ENCODE measurements around the gene KANSL3.
A peak's percentile ranks its signal among the peaks of the same experiment; 100 is the strongest.
"Not testable (repeated sequence)": the region's sequence is repeated elsewhere in the genome, so short reads cannot be mapped to it uniquely, and the experiment has no call there.

Gene KANSL3

DNA sequence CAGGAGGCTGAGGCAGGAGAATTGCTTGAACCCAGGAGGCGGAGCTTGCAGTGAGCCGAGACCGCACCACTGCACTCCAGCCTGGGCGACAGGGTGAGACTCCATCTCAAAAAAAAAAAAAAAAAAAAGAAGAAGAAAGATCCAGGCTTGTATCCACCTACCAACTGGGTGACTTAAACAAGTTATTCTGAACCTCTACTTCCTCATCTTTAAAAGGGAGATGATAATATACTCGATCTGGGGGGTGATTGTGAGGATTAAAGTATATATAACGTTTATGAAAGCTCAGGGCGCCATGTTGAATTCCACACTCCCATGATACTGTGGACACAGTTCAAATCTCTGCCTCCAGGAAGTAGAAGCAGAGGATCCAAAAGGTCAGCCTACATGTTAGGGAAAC is 16.7 kb upstream of the KANSL3 start:
- not testable (repeated sequence) for DNase-seq (ENCODE audit: low read depth)

DNA sequence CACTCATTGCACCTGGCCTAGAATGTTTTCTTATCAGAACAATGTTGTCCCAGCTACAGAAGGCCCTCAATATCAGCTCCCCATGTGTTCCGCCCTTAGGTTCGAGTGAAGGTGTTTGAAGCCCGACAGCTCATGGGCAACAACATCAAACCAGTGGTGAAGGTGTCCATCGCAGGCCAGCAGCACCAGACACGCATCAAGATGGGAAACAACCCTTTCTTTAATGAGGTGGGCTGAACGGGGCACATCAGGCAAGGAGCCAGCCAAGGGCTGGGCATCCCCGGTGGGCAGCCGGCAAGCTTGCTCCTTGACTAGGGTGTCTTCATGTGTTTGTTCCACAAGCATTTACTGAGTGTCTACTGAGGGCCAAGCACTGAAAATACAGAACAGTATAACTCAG is 13.7 kb upstream of the KANSL3 start:
- no peak for DNase-seq (ENCODE audit: low read depth)

GRCh38 chr2:96649342-96649741 is 11.2 kb upstream of the KANSL3 start:
- DNase-seq (ENCODE audit: low read depth): no peak

DNA sequence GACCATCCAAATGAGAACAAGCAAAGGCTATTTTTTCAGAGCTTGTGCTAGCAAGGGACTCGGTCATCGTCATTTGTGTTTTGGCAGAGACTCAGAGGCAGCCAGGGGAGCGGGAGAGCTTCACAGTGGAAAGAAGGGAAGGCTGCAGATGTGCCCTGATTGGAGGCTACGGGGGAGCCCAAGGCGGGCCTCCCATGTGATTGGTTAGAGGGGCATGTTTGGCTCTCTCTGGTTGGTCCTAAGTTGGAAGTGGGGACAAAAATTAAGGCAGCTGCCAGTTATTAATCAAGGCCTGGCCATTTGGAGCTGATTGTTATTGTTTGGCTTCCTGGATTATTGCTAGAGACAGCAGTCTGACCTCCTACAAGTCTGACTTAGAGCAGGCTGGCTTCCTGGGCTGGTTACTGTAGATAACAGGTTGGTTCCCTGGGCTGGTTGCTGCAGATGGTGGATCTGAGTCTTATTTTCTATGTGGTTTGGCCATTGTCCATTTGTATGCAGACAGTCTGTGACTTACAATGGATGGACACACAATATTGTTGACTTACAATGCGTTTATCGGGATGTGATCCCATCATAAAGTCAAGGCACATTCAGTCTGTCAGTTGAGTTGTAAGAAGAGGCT is 10.3 kb upstream of the KANSL3 start:
- no peak for DNase-seq (ENCODE audit: low read depth)

DNA sequence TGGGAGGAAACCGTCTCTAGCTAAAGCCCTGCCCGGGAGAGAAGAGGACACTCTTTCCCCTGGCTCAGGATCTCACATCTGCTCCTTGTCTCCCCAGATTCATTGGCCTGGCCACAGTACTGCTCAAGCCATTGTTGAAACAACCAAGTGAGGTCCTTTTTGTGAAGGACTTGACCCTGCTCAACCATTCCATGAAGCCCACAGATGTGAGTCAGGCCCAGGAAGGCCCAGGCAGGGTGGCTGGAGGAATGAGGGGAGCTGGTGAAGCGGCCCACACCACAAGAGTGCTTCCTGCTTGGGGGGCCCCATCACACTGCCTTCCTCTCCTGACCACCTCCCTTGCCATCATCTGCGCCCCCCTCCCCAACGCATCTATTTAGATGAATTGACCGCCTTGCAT is 9.6 kb upstream of the KANSL3 start:
- no peak for DNase-seq (ENCODE audit: low read depth)

DNA sequence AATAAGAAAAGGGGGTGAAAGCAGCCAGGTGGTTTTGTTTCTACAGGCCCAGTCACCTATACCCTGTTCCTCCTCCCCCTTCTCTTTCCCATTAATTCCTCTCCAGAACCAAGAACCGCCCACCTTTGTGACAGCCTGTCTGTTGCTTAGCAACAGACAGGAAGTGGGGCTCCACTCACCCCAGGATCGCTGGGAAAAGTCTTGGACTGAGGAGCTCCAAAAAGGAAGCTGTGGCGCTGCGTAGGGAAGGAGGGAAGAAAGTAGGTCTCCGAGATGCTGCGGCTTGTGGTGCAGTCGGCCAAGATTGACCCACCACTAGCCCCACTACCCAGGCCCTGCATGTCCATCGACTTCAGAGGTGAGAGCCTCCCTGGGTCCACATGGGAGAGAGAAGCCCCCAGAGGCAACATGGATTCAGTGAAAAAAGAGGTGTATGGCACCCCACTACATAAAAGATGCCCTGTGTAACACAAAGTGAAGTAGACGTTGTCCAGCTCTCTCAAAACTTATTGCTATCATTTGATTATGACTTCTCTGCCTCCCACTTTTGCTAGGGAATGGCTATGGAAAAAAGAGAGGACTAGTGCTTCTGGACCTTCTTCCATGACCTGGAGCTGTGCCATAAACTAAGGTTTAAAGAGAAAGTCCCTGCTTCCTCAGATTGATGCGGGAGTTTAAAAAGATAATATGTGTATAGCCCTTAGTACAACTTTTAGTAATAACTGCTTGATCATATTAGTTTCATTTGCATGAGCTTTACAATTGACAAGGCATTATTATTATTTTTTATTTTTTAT is 4.7 kb upstream of the KANSL3 start, which contains the start of gene FER1L5:
TSS of gene FER1L5 (plus strand) at position 201 of the 797 bp plus-strand sequence. CDS start at position 274, 73 bp downstream.
- peak; percentile 35 for DNase-seq (ENCODE audit: low read depth)

DNA sequence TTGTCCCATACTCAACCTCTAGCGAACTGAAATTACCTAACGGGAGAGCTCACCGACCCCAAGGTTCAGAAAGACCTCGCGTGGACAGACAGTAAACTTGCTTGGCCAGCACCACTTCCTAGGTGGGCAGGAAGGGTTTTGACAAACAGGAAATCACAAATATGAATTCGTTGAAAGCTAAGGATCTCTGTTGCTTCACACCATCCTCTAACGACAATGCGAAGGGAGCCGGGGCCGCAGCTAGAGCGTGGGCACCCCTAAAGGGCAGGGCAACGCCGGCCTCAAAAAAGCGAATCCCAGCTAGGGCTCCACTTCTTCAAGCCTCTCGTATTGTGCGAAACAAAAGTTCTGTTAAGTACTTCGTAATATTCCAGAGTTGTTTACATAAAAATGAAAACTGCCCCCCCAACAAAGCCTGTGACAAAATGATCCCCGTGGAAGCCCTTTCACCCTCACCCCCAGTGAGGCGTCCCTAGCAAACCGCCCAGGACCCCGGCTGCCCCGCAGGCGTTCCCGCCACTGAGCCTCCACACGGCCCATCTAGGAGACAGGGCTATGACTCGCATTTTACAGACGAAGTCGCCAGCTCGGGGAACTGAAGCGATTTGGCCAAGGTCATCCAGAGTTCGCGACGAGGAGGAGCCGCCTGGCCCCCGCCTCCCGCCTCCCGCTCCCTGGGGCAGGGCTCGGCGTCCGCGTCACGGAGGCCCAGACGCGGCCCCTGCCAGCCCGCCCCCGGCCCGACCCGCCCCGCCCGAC is 548 bp downstream of the KANSL3 start:
- peak; percentile 83 for DNase-seq (ENCODE audit: low read depth)

DNA sequence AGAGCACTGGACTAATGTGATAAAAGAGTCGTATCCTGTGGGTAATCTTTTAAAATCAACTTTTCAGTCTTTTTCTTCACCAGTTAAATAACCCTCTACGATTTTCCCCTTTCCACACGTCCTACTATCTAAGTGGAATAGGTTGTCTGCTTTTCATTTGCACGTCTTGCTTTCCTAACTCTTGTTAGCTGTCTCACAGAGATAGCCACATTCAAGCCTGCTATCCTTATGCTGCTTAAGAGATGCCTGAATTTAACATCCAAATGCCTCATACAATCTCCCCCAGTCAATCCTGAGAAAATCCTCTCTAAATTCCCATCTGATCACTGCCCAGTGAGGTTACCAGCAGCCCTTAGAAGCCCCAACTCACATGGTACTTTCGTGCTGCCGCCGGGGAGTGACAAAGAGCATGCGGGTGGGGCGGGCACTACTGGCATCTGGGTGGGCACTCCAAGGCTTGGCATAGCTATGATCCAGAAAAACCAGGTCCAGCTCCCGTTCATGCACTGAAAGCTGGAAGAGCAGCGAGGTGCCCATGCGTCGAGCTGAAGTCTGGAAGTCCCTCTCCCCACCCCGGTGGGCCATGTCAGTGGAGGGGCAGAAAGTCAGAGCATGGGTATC is 1.5 kb downstream of the KANSL3 start:
- no peak for DNase-seq (ENCODE audit: low read depth)

DNA sequence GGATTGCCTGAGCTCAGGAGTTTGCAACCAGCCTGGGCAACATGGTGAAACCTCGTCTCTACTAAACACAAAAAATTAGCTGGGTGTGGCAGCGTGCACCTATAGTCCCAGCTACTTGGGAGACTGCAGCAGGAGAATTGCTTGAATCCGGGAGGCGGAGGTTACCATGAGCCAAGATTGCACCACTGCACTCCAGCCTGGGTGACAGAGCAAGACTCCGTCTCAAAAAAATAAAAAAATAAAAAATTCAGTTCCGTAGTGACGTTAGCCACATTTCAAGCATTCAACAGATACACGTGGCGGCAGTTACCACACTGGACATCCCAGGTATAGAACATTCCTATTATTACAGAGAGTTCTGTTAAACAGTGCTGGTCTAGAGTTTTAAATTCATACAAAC is 4.5 kb downstream of the KANSL3 start:
- DNase-seq (ENCODE audit: low read depth): no peak

- DNase-seq (ENCODE audit: low read depth): no peak
Observed at GRCh38 chr2:96631804-96632435, 6.2 kb downstream of the KANSL3 start.

DNA sequence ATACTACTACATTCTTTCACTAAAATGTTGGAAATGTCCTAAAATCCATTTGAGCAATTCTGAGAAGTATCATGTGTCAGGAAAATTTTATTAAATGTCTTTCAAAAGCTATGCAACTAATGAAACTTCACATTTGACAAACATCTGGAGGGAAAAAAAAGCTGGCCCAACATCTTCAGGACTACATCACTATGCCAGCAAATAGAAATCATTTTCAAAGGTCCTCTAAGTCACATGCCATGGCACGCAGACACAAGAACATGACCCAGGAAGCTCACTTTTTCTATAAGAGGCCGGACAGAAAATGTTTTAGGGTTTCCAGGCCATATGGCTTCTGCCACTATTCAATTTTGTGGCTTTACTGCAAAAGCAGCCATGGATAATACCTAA is 11.6 kb downstream of the KANSL3 start:
- no peak for DNase-seq (ENCODE audit: low read depth)

DNA sequence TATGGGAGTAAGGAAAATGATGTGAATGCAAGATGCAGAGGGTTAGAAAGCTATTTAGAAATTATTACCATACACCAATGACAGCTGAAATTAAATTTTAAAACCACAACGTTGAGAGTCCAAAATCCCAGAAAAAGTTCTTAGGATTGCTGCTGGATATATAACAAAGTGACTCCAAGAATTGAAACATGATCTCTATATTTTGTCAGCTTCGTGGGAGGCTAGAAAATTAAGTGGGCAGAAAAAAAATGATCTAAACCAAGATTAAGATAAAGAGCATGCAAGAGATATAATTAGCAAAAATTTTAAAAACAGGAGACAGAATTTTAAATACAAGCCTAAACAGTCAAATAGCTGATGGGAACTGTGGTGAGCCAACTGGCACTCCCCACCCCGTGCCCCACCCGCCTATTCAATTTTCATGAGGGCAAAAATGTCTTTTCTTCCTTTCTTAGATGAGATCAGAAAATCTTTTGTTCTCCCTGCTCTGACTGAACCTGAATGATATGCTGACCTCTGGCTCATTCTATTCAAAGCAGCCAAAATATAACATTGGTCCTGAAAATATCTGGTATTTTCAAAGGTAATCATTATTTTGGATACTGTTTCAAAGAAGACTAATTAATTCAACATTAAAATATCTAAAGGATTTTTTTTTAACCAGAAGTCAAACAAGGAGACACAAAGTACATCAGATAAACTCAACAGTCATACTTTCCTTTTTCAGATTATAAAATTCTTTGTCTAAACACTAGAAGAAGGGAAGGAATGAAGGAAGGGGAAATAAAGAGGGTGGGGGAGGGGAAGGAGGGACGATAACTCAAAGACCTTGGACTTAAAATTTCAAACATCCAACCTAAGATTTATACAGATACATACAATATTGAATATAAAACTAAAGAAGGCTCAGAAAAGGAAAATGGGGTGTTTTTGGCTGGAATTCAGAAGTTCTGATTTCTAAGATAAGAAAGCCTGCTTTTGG is 12.2 kb downstream of the KANSL3 start:
- DNase-seq (ENCODE audit: low read depth): no peak

- no peak for DNase-seq (ENCODE audit: low read depth)
Observed at GRCh38 chr2:96623116-96623515, 15.0 kb downstream of the KANSL3 start.

DNA sequence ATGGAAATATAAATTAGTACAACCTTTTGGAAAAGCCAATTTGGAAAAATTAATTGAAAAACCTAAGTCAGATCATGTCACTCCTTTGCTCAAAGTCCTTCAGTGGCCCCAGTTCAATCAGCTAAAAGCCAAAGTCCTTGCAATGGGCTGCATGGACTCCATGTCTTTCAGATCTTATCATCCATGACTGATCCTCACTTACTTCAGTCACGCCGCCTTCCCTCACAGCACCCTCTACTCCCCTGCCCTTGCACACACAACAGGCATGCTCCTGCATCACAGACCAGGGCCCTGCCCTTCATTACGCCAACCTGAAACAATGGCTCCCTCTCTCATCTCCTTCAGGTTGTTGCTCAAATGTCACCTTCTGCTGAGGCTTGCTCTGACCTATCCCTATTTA is 15.6 kb downstream of the KANSL3 start:
- no peak for DNase-seq (ENCODE audit: low read depth)

DNA sequence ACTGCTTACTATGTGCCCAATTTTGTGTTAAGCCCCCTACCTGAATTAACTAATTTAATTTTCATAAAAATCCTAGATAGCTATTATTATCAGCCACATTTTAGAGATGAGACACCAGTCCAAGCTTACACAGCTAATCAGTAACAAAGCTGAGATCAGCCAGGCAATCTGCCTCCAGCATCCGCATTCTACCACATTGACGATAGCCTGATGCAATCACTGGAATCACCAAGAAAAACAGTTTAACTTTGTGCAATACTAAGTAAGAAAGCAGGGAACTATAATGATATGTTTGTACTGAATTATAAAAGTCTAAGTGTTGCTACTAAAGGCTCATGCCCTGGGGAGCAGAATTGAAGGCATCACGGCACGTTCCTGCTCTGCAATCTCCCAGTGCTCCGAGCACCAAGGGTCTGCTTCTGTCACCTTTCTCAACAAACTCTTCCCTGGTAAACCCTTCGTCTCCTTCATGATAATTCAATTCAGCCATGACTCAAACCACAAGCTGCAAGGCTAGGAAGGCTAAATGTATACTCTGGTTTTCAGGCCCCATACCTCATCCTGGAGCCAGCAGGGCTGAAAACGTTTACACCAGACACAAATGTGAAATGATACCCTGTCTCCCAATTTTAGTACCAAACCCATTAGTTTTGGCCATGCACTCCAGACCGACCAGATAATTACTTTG is 19.4 kb downstream of the KANSL3 start:
- no peak for DNase-seq (ENCODE audit: low read depth)

DNA sequence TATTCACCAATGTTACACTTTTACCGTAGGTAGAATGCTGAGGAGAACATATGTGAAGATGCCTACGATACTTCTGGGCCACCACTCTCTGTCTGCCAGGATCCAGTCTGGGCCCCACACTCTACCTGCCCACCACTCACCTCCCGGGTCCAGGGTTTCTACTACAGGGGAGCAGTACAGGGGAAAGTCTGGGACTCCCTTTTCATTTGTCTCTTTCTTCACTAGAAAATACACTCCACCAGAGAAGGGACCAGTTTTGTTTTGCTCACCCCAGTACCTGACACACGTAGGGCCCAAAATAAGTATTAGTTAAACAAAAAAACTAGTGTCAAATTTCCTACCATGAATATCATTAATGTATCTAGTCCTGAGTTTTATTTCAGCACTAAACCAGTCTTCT is 21.1 kb downstream of the KANSL3 start:
- DNase-seq (ENCODE audit: low read depth): no peak

- DNase-seq (ENCODE audit: low read depth): no peak
Observed at GRCh38 chr2:96616535-96616934, 21.6 kb downstream of the KANSL3 start.

DNA sequence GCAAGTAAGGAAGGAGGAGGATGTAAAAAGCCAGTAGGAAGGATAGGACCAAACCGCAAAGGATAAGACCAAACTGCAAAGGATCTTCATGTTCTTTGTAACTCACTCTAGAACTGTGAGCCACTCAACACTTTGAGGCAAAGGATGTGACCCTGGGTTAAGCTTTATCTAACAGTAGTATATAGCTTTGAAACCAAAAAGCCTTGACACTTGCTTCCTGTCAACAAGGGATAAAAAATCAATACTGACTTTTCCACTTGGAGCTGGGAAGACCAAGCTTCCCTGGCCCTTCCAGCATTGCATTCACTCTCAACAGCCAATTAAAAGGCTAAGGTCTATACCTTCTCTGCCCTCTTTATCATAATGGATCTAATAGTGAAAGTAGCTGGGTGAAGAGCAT is 22.0 kb downstream of the KANSL3 start:
- DNase-seq (ENCODE audit: low read depth): no peak

DNA sequence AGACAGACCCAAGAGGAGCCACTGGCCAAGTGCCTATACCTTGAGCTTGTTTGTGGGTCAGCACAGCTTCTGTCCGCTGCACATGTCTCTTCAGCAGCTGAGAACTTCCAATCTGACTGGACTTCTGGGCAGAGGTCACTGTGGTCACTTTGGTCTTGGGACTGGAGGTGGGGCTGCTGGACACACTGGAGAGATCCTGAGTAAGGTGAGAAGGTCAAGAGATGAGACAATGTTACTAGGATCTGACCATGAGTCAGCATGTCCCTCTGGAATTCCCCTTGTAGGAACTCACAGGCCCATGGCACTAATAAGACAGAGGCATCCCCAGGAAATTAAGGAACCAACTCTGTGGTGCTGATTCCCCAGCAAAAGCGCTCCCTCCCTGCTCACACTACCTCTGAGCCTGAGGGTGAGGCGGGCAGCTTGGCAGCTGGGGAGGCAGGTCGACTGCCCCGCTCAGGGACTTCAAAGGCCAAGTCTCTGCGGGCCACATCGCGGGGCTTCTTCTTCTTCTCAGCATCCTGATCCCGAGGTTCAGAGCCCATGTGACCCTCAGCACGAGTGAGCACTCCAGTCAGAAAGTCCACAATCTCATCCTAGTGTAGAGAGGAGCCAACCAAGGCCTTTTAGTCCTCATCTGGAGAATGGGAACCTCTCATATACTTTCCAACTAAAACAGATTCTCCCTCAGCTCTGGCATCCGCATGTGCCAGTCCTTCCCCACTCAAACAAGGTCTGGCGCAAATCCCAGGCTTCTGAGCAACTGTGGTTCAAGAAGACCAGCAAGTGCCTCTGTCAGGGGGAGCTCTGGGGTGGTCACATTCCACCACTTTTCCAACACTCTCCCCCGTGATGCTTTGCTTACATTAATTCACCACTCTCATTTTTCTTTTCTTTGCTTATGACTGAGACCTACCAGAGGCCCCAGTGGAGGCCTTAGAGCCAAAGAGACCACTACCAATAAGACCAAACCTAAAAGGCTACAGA is 29.4 kb downstream of the KANSL3 start:
- peak; percentile 28 for DNase-seq (ENCODE audit: low read depth)
